Measurements from ENCODE around the gene PIP5K1C. TPM values are rescaled to one million over a fixed set of nuclear protein-coding genes. Genes with fewer than 3 reads are reported as not detected.
A peak's percentile ranks its signal among the peaks of the same experiment; 100 is the strongest.

The PIP5K1C gene
- total and polyA plus RNA-seq, 9 of the 15 experiments (the other 6 are each of a cell fraction or from before 2014, with no cell fraction given), result 0.38 to 22.1 (median 4.1) TPM

GRCh38 chr19:3721131-3721886, 21.0 kb upstream of the PIP5K1C start (continued):
- TF ChIP-seq ZBTB40 (IDR thresholded peaks at IDR 0.05) (peak; percentile 73), ZBTB40 (CRISPR knock-in tag; IDR thresholded peaks at IDR 0.05) (no peak), JUND (IDR thresholded peaks at IDR 0.05; ENCODE audit: borderline replicate concordance, low read depth, low read length) (peak; percentile 71), JUND (tag; IDR thresholded peaks at IDR 0.05; ENCODE audit: borderline replicate concordance, low read depth, low read length) (peak; percentile 73; the same call in 1 of the 3 replicates), LCOR (CRISPR knock-in tag; IDR thresholded peaks at IDR 0.05) (peak; percentile 97), MYC (IDR thresholded peaks at IDR 0.05; ENCODE audit: low read depth, low read length) (peak; percentile 79), MYC (CRISPR knock-in tag; IDR thresholded peaks at IDR 0.05; ENCODE audit: borderline replicate concordance, low read depth) (0 out of 2 replicates have a peak, but pooled peaks have one; percentile 49), CREBBP (IDR thresholded peaks at IDR 0.05; ENCODE audit: low read depth, low read length) (peak; percentile 38), SP1 (CRISPR knock-in tag; IDR thresholded peaks at IDR 0.05) (peak; percentile 99), DEAF1 (CRISPR knock-in tag; IDR thresholded peaks at IDR 0.05) (no peak), EZH2 (IDR thresholded peaks at IDR 0.05; ENCODE audit: borderline replicate concordance, low read depth, low read length) (no peak), ZNF23 (CRISPR knock-in tag; IDR thresholded peaks at IDR 0.05) (no peak), ZNF695 (CRISPR knock-in tag; IDR thresholded peaks at IDR 0.05) (no peak)
- TF ChIP-seq, protein P1, sequence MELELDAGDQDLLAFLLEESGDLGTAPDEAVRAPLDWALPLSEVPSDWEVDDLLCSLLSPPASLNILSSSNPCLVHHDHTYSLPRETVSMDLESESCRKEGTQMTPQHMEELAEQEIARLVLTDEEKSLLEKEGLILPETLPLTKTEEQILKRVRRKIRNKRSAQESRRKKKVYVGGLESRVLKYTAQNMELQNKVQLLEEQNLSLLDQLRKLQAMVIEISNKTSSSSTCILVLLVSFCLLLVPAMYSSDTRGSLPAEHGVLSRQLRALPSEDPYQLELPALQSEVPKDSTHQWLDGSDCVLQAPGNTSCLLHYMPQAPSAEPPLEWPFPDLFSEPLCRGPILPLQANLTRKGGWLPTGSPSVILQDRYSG (tag; conservative IDR thresholded peaks at IDR 0.05; ENCODE audit: low read depth), result no peak
- TF ChIP-seq, protein P2, sequence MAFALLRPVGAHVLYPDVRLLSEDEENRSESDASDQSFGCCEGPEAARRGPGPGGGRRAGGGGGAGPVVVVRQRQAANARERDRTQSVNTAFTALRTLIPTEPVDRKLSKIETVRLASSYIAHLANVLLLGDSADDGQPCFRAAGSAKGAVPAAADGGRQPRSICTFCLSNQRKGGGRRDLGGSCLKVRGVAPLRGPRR (CRISPR knock-in tag; IDR thresholded peaks at IDR 0.05), result no peak
